GM10248 (cell line): ENCODE results near the gene TNRC18.

Experiments used
- CTCF ChIA-PET: fragments of 300-600 bp; sonication (Branson Sonifier 250); formaldehyde crosslinking; extraction: SDS; loops from one replicate; lab custom pipeline; 2021; ENCODE audit warnings: antibody characterized with exemption; lab: Yijun Ruan, JAX
- POLR2A ChIA-PET: fragments of 350-650 bp; sonication (Branson Sonifier 250); formaldehyde crosslinking; extraction: SDS; loops from one replicate; lab custom pipeline; 2020; ENCODE audit warnings: antibody characterized with exemption; lab: Yijun Ruan, JAX
- DNase-seq: peaks from one replicate; pipeline ENCODE4 v3.0.0; 2012; ENCODE audit errors: extremely low spot score
- TF ChIP-seq, protein P1 (sequence below): IDR thresholded peaks from 2 replicates; pipeline ENCODE4 v1.5.1; 2012; ENCODE audit warnings: mild to moderate bottlenecking, low read depth; ENCODE audit errors: extremely low read depth, missing control alignments, control extremely low read depth

TNRC18 gene

DNA sequence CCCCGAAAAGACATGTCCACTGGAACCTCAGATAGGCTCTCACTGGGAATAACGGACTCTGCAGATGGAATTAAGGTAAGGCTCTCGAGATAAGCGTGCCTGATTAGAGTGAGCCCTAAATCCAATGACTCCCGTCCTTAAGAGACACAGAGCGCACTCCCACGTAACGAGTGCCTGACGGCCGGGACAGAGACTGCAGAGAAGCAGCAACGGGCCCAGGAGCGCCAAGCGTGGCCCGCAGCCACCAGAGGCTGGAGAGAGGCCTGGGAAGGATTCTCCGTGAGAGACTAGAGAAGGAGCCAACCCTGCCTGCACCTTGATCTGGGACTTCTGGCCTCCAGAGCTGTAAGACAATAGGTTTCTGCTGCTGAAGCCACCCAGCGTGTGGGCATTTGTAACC is 20.0 kb upstream of the TNRC18 start:
- CTCF ChIA-PET: interaction anchor here (1.4 kb wide), 1 partner anchor 12 kb away, joined by 3 read pairs; no protein-coding TSS in a partner anchor
- POLR2A ChIA-PET: no interaction called here
- no peak for DNase-seq
- TF ChIP-seq, protein P1, sequence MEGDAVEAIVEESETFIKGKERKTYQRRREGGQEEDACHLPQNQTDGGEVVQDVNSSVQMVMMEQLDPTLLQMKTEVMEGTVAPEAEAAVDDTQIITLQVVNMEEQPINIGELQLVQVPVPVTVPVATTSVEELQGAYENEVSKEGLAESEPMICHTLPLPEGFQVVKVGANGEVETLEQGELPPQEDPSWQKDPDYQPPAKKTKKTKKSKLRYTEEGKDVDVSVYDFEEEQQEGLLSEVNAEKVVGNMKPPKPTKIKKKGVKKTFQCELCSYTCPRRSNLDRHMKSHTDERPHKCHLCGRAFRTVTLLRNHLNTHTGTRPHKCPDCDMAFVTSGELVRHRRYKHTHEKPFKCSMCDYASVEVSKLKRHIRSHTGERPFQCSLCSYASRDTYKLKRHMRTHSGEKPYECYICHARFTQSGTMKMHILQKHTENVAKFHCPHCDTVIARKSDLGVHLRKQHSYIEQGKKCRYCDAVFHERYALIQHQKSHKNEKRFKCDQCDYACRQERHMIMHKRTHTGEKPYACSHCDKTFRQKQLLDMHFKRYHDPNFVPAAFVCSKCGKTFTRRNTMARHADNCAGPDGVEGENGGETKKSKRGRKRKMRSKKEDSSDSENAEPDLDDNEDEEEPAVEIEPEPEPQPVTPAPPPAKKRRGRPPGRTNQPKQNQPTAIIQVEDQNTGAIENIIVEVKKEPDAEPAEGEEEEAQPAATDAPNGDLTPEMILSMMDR: no peak

DNA sequence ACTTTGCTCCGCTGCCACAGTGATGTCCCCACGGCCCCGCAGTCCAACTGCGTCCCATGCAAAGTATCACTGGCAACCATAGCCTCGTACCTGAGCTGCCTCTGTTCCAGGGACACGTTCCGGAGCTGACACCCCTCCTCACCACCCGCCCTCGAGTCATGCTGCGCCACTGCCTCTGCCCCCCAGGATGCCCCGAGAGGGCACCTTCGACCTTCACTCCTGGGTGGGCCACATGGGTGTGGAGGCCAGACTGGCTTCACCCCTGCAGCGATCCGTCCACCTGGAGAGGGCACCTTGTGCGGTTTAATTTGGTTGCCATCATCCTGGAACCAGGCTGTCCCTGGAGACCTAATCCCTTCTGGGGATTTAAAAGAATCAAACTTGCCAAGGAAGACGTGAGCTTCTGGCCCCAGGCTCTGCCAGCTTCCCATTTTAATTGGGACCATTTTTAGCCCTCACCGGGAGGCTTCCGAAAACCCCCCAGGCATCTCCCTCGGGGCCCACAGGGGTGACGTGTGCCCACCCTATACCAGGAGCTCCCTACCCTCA is 19.2 kb upstream of the TNRC18 start:
- no peak for DNase-seq
- POLR2A ChIA-PET: no interaction called here
- TF ChIP-seq, protein P1: no peak
- CTCF ChIA-PET: interaction anchor here (1.2 to 1.4 kb wide), 2 partner anchors 11 to 43 kb away, joined by 3 read pairs; no protein-coding TSS in a partner anchor

DNA sequence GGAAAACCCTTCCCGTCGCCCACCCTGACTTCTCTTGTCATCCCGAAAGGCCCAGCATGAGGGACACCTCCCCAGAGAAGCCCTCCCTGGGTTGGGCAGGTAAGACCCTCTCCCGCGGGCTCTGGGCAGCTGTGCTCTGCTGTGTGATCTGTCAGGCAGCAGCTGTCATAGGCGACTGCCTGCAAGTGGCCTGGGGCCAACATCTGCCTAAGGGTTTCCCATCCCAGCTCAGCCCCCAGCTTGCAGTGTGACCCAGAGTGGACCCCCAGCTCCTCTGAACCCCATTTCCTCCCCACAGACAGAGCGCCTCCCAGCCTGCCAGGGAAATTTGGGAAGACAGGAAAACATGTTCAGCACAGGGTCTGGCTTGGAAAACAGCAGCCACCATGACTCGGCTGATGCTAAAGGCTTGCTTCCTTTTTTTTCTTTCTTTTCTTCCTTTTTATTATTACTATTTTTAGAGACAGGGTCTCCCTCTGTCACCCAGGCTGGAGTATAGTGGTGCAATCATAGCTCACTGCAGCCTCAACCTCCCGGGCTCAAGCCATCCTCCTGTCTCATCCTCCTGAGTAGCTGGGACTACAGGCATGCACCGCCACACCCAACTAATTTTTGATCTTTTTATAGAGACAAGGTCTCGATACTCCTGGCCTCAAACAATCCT is 18.3 kb upstream of the TNRC18 start:
- TF ChIP-seq, protein P1: no peak
- no peak for DNase-seq
- CTCF ChIA-PET: interaction anchor here (1.2 to 1.4 kb wide), 5 partner anchors 11 to 202 kb away, joined by 3 to 4 read pairs (median 3); no protein-coding TSS in a partner anchor
- POLR2A ChIA-PET: no interaction called here

DNA sequence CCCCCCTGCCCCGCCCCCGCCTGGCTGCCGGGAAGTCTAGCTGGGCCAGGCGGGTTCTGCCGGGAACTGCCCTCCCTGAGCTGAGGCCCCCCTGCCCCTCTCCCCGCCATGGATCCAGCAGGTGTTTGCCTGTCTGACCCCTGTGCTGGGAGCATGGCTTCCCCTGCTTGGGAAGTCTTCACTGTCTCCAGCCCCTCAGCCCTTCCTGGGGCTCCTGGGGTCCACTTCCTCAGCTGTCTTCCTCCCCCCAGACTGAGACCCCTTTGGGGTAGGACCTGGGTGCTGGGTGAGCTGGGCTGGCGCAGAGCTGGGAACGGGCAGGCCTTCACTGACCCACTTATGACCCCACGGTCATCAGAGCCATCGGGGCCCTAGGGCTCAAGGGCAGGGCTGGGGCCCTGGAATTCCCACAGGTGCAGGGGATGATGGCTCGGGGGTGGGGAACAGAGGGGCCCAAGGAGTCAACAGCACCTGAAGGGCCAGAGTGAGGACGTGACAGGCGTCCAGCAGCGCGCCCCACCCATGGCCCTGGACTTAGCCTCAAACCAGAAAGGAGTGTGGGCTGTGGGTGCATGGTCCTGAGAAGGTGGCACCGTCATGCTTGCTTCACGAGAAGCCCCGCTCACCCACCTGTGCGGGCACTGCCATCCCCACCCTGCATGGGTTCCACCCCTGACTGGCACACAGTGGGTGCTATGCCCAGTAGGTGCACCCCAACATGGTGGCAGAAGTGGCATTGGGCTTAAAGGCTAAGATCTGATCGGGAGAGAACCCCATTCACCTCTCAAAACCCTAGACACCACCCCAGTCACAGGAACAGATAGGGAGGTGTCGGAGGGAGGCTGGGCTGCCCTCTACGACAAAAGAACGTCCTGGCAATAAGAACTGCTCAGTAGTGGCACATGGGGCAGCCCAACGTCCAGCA is 16.2 kb upstream of the TNRC18 start:
- DNase-seq: no peak
- CTCF ChIA-PET: no interaction called here
- TF ChIP-seq, protein P1: no peak
- POLR2A ChIA-PET: no interaction called here

DNA sequence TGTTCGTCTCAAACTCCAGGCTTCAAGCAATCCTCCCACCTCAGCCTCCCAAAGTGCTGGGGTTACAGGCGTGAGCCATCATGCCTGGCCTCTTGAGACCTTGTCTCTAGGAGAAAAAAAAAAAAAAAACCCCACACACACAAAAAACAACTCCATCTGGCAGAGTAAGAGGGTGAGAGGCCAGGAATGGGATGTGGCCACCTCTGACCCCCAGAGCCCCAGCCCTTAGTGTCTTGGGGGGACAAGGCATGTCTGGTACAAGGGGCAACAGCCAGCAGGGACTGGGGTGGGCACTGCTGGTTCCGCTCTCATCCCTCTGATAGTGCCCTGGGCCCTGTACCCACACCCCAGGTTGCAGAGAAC is 15.6 kb upstream of the TNRC18 start:
- no peak for DNase-seq
- CTCF ChIA-PET: no interaction called here

DNA sequence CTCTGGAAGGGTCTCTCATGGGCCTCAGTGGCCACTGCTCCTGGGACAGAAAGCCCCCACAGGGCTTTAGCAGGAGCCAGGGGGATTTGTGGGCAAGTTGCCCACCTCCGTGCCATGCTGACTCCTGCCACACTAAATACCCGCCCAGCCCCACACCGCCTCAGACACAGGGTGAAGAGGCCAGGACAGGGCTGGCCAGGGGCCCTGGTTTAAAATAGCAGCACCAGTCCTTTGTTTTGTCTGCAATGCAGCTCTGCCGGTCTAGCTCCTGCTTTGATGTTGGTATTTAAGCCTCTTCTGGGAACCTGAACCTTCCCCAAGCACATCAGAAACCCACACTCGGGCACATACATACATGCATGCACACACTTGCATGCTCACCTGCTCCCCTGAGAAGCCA is 14.4 kb upstream of the TNRC18 start:
- TF ChIP-seq, protein P1: no peak
- CTCF ChIA-PET: interaction anchor here (1.2 to 1.5 kb wide), 2 partner anchors 10 to 57 kb away, joined by 3 to 4 read pairs; no protein-coding TSS in a partner anchor
- no peak for DNase-seq
- POLR2A ChIA-PET: no interaction called here

More for the DNA sequence above, 15.6 kb upstream of the TNRC18 start:
- POLR2A ChIA-PET: interaction anchor here (0.6 kb wide), 1 partner anchor 1166 kb away, joined by 3 read pairs; no protein-coding TSS in a partner anchor
- TF ChIP-seq, protein P1: no peak
